ENCODE measurements around the gene SIL1. TPM values are rescaled to one million over a fixed set of nuclear protein-coding genes. Genes with fewer than 3 reads are reported as not detected.

The SIL1 gene
- total RNA-seq, 3 donors from 2014 or later (not counting 1 experiment from before 2014, with no cell fraction given), result 16.9 to 22.5 (median 22.4) TPM

DNA sequence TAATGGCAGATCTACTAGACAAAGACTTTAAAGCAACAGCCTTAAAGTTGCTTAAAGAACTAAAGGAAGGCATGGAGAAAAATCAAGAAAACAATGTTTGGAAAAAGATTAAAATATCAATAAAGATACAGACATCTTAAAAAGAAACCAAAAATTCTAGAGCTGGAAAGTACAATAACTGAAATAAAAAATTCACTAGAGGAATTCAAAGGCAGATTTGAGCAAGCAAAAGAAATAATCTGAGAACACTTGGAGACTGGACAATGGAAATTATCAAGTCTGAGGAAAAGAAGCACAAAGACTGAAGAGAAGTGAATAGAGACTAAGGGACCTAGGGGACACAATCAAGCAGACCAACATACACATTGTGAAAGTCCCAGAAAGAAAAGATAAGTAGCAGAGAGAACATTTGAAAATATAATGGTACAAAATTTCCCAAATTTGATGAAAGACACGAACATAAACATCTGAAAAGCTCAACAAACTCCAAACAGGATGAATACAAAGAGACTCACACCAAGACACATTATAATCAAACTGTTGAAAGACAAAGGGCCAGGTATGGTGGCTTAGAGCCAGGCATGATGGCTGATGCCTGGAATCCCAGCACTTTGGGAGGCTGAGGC is 26.3 kb downstream of the SIL1 start:
- Mint-ChIP-seq H3K4me3 (no peak overlapping the region), H3K27ac (no peak overlapping the region), H3K9me3 (peaks cover 3% of the 10 kb centered on the region in 2 donors), H3K4me1 (peaks cover 10 to 26% of the 10 kb centered on the region in 2 donors), H3K27me3 (ENCODE audit: low read depth in 2 of 2) (no peaks in the 10 kb centered on the region), H3K36me3 (peaks cover 8% of the 10 kb centered on the region)
- DNase-seq (no peak), ATAC-seq (no peak)
- H3K4me3 ChIP-seq (ENCODE audit: low read length), result no peak overlapping the region
- H3K27me3 ChIP-seq (ENCODE audit: control insufficient read depth, insufficient read depth, low read length), result no peaks in the 10 kb centered on the region
- WGBS (ENCODE audit: insufficient coverage), result no CpG with 5 or more reads among the region's 1 CpG
- H3K9me3 ChIP-seq (ENCODE audit: control insufficient read depth, insufficient read depth, low read length), result peaks cover 3% of the 10 kb centered on the region
- H3K36me3 ChIP-seq (ENCODE audit: control insufficient read depth, insufficient read depth, low read length), result no peaks in the 10 kb centered on the region
- H3K4me1 ChIP-seq (ENCODE audit: control insufficient read depth, insufficient read depth, low read length), result no peaks in the 10 kb centered on the region
- intact Hi-C loops (cut with micrococcal nuclease), result no loop called here
- TF ChIP-seq, protein P1, sequence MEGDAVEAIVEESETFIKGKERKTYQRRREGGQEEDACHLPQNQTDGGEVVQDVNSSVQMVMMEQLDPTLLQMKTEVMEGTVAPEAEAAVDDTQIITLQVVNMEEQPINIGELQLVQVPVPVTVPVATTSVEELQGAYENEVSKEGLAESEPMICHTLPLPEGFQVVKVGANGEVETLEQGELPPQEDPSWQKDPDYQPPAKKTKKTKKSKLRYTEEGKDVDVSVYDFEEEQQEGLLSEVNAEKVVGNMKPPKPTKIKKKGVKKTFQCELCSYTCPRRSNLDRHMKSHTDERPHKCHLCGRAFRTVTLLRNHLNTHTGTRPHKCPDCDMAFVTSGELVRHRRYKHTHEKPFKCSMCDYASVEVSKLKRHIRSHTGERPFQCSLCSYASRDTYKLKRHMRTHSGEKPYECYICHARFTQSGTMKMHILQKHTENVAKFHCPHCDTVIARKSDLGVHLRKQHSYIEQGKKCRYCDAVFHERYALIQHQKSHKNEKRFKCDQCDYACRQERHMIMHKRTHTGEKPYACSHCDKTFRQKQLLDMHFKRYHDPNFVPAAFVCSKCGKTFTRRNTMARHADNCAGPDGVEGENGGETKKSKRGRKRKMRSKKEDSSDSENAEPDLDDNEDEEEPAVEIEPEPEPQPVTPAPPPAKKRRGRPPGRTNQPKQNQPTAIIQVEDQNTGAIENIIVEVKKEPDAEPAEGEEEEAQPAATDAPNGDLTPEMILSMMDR (IDR thresholded peaks at IDR 0.05), result no peak
- H3K27ac ChIP-seq (ENCODE audit: low read length), result no peak overlapping the region

DNA sequence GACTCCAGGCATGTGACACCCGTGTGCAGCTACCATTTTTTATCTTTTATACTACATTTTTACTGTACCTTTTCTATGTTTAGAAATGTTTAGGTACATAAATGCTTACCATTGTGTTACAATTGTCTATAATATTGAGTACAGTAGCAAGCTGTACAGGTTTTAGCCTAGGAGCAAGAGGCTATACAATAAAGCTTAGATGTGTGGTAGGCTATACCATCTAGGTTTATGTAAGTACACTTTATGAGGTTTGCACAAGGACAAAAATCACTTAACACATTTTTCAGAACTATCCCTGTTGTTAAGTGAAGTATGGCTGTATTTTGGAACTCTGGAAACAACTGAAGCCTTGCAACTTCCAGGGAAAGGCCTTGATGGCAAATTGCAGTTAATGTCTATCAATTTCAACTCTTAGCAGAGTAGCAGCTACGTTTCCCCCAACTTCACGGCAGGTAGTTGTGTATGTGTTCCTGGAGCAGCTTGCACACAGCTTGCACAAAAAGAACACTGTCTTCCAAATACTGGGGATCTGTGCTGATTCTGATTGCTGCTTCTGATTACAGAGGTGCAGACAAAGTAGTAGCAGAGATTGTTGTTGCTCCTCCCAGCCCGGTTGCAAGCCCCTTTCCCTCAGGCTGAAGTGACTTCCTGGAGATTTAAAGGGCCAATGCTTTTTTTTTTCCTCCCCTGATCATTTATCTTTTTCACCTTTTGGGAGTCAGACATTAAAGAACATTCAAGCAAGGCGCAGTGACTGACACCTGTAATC is 30.0 kb downstream of the SIL1 start:
- Histone ChIP-seq H3K27me3 (ENCODE audit: control insufficient read depth, insufficient read depth, low read length) (no peaks in the 10 kb centered on the region), H3K4me1 (ENCODE audit: control insufficient read depth, insufficient read depth, low read length) (no peaks in the 10 kb centered on the region), H3K9me3 (ENCODE audit: control insufficient read depth, insufficient read depth, low read length) (peaks cover 3% of the 10 kb centered on the region), H3K27ac (ENCODE audit: low read length) (no peak overlapping the region), H3K4me3 (ENCODE audit: low read length) (no peak overlapping the region), H3K36me3 (ENCODE audit: control insufficient read depth, insufficient read depth, low read length) (no peaks in the 10 kb centered on the region)
- peaks cover 6 to 16% of the 10 kb centered on the region in 2 donors for H3K4me1 Mint-ChIP-seq
- peaks cover 3% of the 10 kb centered on the region in 2 donors for H3K9me3 Mint-ChIP-seq
- intact Hi-C loops (cut with micrococcal nuclease), result no loop called here
- no peak overlapping the region for H3K4me3 Mint-ChIP-seq
- ATAC-seq (no peak), DNase-seq (no peak)
- H3K27ac Mint-ChIP-seq, result peak overlapping the region in 1 of 2 donors; percentile 28
- peaks cover 8% of the 10 kb centered on the region for H3K36me3 Mint-ChIP-seq
- 64% methylated on average over 4 of the region's 5 CpGs for WGBS (ENCODE audit: insufficient coverage)
- TF ChIP-seq, protein P1 (IDR thresholded peaks at IDR 0.05), result no peak
- H3K27me3 Mint-ChIP-seq (ENCODE audit: low read depth in 2 of 2), result no peaks in the 10 kb centered on the region

DNA sequence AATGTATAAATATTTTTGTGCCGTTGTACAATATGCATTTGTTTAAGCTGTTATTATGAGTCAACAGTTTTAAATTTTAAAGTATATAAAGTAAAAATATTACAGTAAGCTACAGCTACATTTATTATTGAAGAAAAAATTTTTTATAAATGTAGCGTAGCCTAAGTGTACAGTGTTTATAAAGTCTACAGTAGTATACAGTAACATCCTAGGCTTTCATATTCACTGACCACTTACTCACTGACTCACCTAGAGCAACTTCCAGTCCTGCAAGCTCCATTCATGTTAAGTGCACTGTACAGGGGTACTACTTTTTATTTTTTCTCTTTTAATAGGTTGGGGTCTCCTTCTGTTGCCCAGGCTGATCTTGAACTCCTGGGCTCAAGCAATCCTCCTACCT is 30.6 kb downstream of the SIL1 start:
- TF ChIP-seq, protein P1 (IDR thresholded peaks at IDR 0.05), result no peak
- Histone ChIP-seq H3K27ac (ENCODE audit: low read length) (no peak overlapping the region), H3K27me3 (ENCODE audit: control insufficient read depth, insufficient read depth, low read length) (no peaks in the 10 kb centered on the region), H3K36me3 (ENCODE audit: control insufficient read depth, insufficient read depth, low read length) (no peaks in the 10 kb centered on the region), H3K9me3 (ENCODE audit: control insufficient read depth, insufficient read depth, low read length) (peaks cover 3% of the 10 kb centered on the region), H3K4me1 (ENCODE audit: control insufficient read depth, insufficient read depth, low read length) (no peaks in the 10 kb centered on the region), H3K4me3 (ENCODE audit: low read length) (no peak overlapping the region)
- Mint-ChIP-seq H3K4me1 (peaks cover 6 to 17% of the 10 kb centered on the region in 2 donors), H3K27me3 (ENCODE audit: low read depth in 2 of 2) (no peaks in the 10 kb centered on the region), H3K36me3 (peaks cover 8% of the 10 kb centered on the region), H3K27ac (no peak overlapping the region), H3K4me3 (no peak overlapping the region), H3K9me3 (peaks cover 3% of the 10 kb centered on the region in 2 donors)
- ATAC-seq, result no peak
- WGBS (ENCODE audit: insufficient coverage), result no CpG with 5 or more reads among the region's 2 CpGs
- intact Hi-C loops (cut with micrococcal nuclease), result no loop called here
- no peak for DNase-seq

Data from natural killer cell (primary cell).